ENCODE results near the gene NOTCH3. TPM values are rescaled to one million over a fixed set of nuclear protein-coding genes. Genes with fewer than 3 reads are reported as not detected.

The NOTCH3 gene
- total and polyA plus RNA-seq, 4 donors, result 0.49 to 3.7 (median 2.9) TPM

- Histone ChIP-seq H3K9me3 (ENCODE audit: control insufficient read depth in 4 of 4, low read length in 3 of 4) (peaks cover 0 to 4% (median 0%) of the 10 kb centered on the region in 4 donors), H3K4me3 (ENCODE audit: low read depth in 1 of 3, low read length in 3 of 3) (no peak overlapping the region), H3K9ac (ENCODE audit: low read depth in 1 of 2, low read length in 2 of 2) (no peak overlapping the region), H3K4me1 (ENCODE audit: control insufficient read depth in 4 of 4, insufficient read depth in 4 of 4, low read length in 3 of 4) (no peaks in the 10 kb centered on the region), H3K36me3 (ENCODE audit: control insufficient read depth in 4 of 4, insufficient read depth in 3 of 4, low read depth in 1 of 4, low read length in 3 of 4) (no peaks in the 10 kb centered on the region), H3K27ac (ENCODE audit: low read depth in 1 of 2, low read length in 2 of 2) (no peak overlapping the region), H3K27me3 (ENCODE audit: control insufficient read depth in 4 of 4, insufficient read depth in 4 of 4, low read length in 3 of 4) (peaks cover 0 to 2% (median 0%) of the 10 kb centered on the region in 4 donors)
- 60% methylated on average over 1 of the region's 1 CpG for WGBS
- DNase-seq (ENCODE audit: low spot score), result no peak
- no peak for TF ChIP-seq EGR1 (IDR thresholded peaks at IDR 0.05; ENCODE audit: low read depth in 2 of 2)
- TF ChIP-seq FOXA1 (IDR thresholded peaks at IDR 0.05), result no peak
- no peak for TF ChIP-seq TAF1 (conservative IDR thresholded peaks at IDR 0.05)
- TF ChIP-seq HNF4G (IDR thresholded peaks at IDR 0.05), result no peak
- no peak for TF ChIP-seq ATF3 (IDR thresholded peaks at IDR 0.05)
- no peak for TF ChIP-seq NR2F2 (IDR thresholded peaks at IDR 0.05)
- TF ChIP-seq HNF4A (conservative IDR thresholded peaks at IDR 0.05), result no peak
- TF ChIP-seq SP1 (IDR thresholded peaks at IDR 0.05), result no peak
- no peak for TF ChIP-seq CTCF (IDR thresholded peaks at IDR 0.05; ENCODE audit: low read depth, low read length, missing input control)
- TF ChIP-seq YY1 (IDR thresholded peaks at IDR 0.05), result no peak
- TF ChIP-seq ZBTB33 (IDR thresholded peaks at IDR 0.05), result no peak
- TF ChIP-seq REST (IDR thresholded peaks at IDR 0.05), result no peak
These were observed 62.4 kb downstream of the NOTCH3 start for GRCh38 chr19:15138427-15138826.

GRCh38 chr19:15137777-15138176, 63.0 kb downstream of the NOTCH3 start:
- DNase-seq (ENCODE audit: low spot score), result no peak
- peaks cover 0 to 2% (median 0%) of the 10 kb centered on the region in 4 donors for H3K27me3 ChIP-seq (ENCODE audit: control insufficient read depth in 4 of 4, insufficient read depth in 4 of 4, low read length in 3 of 4)
- TF ChIP-seq RXRA (IDR thresholded peaks at IDR 0.05) (no peak), FOXA1 (IDR thresholded peaks at IDR 0.05) (no peak), RAD21 (IDR thresholded peaks at IDR 0.05) (no peak), ATF3 (IDR thresholded peaks at IDR 0.05) (no peak), YY1 (IDR thresholded peaks at IDR 0.05) (no peak), CTCF (IDR thresholded peaks at IDR 0.05; ENCODE audit: low read depth, low read length, missing input control) (no peak), TAF1 (conservative IDR thresholded peaks at IDR 0.05) (no peak), HNF4G (IDR thresholded peaks at IDR 0.05) (no peak), SP1 (IDR thresholded peaks at IDR 0.05) (no peak), REST (IDR thresholded peaks at IDR 0.05) (no peak), MAX (IDR thresholded peaks at IDR 0.05) (no peak), EGR1 (IDR thresholded peaks at IDR 0.05; ENCODE audit: low read depth in 2 of 2) (no peak), GABPA (IDR thresholded peaks at IDR 0.05 in 1 of 2, conservative IDR thresholded peaks at IDR 0.05 in 1 of 2) (no peak), HNF4A (conservative IDR thresholded peaks at IDR 0.05) (no peak), JUND (IDR thresholded peaks at IDR 0.05) (no peak)

More at GRCh38 chr19:15137777-15138176, 63.0 kb downstream of the NOTCH3 start:
- no peaks in the 10 kb centered on the region for H3K4me1 ChIP-seq (ENCODE audit: control insufficient read depth in 4 of 4, insufficient read depth in 4 of 4, low read length in 3 of 4)
- H3K36me3 ChIP-seq (ENCODE audit: control insufficient read depth in 4 of 4, insufficient read depth in 3 of 4, low read depth in 1 of 4, low read length in 3 of 4), result no peaks in the 10 kb centered on the region
- H3K9me3 ChIP-seq (ENCODE audit: control insufficient read depth in 4 of 4, low read length in 3 of 4), result peaks cover 0 to 4% (median 0%) of the 10 kb centered on the region in 4 donors
- H3K4me3 ChIP-seq (ENCODE audit: low read depth in 1 of 3, low read length in 3 of 3), result no peak overlapping the region
- no peak overlapping the region for H3K27ac ChIP-seq (ENCODE audit: low read depth in 1 of 2, low read length in 2 of 2)
- no peak overlapping the region for H3K9ac ChIP-seq (ENCODE audit: low read depth in 1 of 2, low read length in 2 of 2)

Measured in liver (tissue), 9 donors.